8988T (cell line): ENCODE results near the gene NSD1.
"Not testable (repeated sequence)": the region's sequence is repeated elsewhere in the genome, so short reads cannot be mapped to it uniquely, and the experiment has no call there.

Source experiments
- DNase-seq: peaks from one replicate; pipeline ENCODE4 v3.0.0; 2011

The NSD1 gene

DNA sequence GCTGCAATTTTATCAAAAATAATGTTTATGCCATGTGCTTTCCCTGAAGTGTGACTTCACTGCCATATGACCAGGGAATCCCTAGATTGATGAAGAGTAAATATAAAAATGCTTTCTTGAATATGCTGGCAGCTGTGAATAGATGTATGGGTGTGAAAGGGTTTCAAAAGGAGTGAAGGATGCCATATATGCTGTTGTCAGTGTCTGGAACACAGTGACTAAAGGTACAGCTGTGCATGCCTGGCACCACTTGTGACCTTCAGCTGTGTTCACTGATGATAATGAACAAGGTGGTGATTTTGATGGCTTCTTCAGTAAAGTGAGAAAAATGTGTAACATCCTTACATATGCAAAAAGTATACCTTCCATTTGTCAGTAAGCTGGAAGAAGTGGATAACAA lies 100.2 kb downstream of the NSD1 start:
- DNase-seq, result no peak

DNA sequence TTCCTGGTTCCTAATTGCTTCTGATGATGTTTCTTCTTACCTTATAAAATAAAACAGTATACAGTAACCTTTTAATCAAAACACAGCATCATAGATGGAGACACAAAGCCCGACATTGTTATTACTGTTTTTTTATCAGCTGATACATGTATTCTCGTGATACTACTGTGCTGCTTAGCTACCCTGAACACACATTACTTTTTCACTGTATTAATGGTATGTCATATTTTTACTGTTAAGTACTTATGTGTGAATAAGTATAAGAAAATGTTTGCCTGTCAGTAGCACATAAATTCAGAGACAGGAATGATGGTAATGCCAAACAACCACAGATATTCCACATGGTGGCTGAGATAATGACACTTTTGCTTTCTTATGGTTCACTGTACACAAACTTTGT lies 101.3 kb downstream of the NSD1 start:
- no peak for DNase-seq

DNA sequence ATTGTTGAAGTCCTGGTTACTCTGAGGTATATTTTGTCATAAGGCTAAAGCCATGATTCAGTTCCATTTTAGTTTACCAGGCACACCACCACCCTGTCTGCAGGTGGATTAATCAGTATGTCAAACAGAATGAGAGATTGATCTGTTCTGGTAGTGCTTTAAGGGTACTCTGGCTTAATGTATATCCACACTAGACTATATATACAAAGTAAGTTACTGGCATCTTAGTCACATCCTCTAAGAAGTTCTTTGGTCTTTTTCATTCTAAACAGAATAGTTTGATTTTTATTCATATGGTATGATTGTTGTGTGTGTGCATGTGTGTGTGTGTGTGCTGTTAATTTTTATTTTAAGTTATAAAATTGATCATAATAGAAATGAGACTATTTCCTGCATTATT lies 108.2 kb downstream of the NSD1 start:
- DNase-seq, result no peak

DNA sequence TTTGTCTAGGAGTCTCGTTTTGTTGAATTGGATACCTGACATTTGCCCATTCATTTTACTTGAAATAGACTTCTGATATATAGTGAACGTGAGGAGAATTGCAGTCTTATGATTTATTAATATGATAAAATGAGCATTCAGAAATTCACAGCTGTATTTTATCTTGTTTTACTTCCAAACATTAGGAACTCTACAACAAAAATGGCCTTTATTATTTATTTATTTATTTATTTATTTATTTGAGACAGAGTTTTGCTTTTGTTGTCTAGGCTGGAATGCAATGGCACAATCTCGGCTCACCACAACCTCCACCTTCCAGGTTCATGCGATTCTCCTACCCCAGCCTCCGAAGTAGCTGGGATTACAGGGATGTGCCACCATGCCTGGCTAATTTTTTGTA lies 108.7 kb downstream of the NSD1 start:
- no peak for DNase-seq

DNA sequence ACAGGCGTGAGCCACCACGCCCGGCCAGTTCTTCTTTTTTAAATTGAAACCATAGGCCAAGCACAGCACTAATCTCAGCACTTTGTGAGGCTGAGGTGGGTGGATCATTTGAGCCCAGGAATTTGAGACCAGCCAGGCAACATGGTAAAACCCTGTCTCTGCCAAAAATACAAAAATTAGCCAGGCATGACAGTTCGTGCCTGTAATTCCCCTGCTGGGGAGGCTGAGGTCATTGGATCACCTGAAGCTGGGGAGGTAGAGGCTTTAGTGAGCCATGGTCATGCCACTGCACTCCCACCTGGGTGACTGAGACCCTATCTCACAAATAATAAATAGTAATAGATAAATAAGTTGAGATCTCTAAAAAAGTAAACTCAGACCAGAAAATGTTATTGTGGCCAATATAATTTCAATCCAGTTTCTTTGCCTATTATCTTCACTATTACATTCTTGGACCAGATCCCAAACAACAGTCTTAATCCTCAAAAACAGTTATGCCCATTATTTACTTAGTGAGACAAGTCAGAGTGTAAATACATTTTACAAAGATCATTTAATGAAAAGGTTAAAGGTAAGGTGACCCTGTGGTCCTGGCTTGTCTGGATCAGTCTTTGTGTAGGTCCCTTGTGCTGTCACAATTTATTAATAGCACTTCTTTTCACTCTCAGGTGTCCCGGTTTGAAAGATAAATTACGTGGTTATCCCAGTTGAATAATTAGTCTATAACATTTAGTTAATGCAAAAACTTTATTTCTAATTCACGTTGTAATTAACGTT lies 116.4 kb downstream of the NSD1 start:
- DNase-seq, result no peak

DNA sequence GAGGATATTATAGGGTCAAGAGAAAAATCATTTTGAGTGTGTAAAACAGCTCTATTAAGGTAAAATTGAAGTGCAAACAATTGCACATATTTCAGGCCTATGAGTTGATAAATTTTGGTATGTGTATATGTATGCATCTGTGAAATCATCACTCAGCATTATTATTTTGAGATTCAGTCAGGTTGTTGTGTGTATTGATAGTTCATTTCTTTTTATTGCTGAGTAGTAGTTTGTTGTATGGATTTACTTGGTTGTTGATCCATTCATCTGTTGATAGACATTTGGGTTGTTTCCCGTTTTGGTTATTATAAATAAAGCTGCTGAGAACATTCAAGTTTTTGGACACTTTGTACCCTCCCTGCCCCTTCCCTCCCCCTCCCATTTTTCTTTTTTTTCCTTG lies 119.7 kb downstream of the NSD1 start:
- DNase-seq, result no peak

DNA sequence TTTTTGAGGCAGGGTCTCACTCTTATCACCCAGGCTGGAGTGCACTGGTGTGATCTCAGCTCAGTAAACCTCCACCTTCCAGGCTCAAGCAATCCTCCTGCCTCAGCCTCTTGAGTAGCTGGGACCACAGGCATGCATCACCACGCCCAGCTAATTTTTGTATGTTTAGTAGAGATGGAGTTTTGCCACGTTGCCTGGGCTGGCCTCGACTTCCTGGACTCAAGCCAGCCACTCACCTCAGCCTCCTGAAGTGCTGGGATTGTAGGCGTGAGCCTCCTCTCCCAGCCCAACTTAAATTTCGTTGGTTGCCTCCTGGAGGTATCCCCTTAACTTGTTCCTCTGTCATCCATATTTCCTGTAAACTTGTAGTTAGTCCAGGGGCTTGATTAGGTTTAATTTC lies 122.7 kb downstream of the NSD1 start:
- DNase-seq, result no peak

DNA sequence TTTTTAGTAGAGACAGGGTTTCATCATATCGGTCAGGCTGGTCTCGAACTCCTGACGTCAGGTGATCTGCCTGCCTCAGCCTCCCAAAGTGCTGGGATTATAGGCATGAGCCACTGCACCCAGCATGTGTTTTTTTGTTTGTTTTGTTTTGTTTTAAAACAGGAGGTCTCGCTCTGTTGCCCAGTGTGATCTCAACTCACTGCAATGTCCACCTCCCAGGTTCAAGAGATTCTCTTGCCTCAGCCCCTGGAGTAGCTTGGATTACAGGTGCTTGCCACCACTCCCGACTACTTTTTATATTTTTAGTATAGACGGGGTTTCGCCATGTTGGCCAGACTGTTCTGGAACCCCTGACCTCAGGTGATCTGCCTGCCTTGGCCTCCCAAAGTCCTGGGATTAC lies 125.1 kb downstream of the NSD1 start:
- DNase-seq, result not testable (repeated sequence)

DNA sequence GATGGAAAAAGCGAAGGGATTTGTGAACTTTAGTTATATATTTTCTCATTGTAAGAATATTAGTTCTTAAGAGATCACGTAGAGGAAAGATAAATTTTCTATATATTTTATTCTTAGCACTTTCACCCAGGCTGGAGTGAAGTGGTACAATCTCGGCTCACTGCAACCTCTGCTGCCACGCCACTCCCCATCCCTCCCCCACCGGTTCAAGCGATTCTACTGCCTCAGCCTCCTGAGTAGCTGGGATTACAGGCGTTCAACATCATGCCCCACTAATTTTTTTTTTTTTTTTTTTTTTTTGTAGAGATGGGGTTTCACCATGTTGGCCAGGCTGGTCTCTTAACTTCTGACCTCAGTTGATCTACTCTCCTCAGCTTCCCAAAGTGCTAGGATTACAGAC lies 127.4 kb downstream of the NSD1 start:
- no peak for DNase-seq

DNA sequence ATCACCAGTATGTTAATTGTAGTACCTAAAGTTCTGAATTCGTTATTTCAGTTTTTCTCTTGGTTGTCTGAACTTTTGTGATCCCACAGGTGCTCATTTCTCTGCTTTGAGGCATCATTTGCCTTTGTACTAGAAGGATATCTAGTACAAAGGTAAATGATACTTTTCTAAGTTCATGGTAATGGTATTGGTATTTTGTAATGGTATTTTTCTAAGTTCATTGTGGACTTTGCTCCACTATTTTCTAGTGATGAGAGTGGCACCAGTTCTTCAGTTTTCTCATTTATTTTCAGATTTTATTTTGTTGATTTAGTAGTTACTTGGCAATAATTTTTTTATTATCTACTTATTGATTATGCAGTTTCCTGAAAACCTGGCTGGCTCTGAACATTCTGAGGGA lies 127.9 kb downstream of the NSD1 start:
- no peak for DNase-seq

DNA sequence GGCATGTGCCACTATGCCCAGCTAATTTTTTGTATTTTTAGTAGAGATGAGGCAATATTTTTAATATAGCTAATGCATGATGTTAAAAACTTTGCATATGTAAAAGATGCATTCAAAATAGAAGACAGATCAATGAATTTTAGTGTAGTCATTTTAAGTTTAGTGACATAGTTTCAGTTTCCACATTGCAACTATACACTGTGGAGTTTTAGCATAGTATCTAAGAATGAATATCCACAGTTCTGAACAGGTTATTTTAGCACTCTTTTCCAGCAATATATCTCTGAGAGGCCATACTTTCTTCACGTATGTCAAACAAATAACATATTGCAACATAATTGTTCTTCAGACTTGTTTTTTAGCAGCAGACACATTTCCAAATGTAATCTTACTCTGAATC lies 130.6 kb downstream of the NSD1 start:
- DNase-seq, result no peak

DNA sequence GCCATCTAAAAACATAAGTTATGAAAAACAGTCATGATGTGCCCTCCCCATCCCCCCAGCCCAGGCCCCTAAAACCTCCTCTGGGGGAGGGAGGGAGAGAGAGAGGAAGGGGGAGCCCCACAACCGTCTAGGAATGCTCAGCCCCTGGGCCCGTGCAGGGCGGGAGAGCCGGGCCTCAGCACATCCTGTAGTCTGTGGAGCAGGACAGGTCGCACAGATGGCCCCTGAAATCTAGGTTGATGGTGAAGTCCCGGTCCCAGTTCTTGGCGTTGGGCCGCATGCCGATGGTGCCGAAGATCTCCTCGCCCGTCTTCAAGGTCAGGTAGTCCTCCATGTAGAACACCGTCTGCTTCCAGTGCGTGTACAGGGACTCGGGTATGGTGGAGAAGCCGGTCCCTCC lies 131.8 kb downstream of the NSD1 start:
- no peak for DNase-seq

DNA sequence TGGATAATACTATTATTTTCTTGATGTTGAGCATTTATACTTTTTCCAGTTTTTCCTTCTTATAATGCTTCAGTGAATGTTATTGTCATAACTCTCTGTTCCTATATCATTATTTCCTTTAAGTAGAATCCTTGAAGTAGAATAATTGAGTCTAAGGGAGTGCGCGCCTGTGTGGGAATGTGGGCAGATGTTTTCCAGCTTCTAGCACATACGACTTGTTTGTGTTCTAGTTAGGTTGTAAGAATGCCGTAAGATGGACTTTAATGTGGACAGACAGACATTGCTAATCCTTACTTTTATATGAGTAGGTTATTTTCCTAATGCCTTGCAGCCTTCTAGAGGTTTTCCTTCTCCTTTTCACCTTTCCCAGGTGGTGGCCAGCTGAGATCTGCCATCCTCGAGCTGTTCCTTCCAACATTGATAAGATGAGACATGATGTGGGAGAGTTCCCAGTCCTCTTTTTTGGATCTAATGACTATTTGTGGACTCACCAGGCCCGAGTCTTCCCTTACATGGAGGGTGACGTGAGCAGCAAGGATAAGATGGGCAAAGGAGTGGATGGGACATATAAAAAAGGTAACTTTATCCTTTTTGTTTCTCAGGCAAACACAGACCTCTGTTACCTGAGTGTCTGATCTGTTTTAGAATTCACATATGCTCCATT lies 135.8 kb downstream of the NSD1 start:
- no peak for DNase-seq

DNA sequence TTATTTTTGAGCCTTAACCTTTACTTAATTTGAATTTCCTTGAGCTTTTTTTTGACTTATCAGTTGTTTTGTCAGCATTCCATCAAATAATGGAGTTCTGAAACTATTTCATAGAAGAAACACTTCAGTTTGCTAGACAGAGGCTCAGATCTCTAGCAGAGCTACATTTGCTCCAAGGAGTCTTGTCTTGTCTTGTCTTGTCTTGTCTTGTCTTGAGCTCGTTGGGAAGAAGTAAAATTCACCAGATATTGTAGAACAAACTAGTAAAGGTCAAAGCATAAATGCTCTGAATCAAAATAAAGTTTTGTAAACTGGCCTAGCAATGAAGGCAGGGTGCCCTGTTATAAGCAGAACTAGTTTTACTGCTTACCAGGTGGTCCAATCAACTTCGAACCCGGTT lies 136.4 kb downstream of the NSD1 start:
- no peak for DNase-seq

DNA sequence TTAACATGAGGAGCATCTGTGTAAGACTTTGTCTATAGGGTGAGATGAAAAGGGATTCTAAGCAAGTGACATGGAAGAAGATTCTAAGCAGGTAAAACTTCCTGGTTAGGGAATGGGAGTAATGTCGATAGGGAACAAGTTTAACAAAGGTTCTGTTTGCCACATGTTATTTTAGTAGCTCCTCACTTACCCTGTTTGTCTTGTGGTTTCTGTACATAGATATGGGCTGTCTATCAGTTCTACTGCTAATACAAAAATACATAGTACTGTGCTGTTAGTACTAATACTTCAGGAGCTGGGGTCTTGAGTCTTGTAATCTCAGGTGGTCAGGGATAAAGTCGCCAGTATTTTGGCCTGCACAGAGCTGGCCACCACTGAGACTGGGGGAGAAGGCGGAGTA lies 137.1 kb downstream of the NSD1 start:
- DNase-seq, result no peak

DNA sequence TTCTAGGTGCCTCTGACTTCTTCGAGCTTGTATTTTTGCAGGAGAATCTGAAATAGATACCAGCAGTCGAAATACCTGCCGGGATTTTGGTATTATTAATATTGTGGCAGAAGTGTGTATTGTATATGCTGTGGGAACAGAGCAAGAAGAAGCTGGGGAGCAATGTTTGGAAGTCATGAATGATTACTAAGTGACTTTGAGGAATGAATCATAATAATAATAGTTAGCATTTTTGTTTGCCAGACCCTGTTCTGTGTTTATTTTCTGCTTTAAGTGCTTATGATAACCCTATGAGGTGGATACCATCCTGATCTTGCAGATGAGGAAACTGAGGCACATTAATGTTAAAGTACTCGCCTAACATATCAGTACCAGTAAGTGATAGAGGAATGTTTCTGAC lies 137.5 kb downstream of the NSD1 start:
- DNase-seq, result no peak

DNA sequence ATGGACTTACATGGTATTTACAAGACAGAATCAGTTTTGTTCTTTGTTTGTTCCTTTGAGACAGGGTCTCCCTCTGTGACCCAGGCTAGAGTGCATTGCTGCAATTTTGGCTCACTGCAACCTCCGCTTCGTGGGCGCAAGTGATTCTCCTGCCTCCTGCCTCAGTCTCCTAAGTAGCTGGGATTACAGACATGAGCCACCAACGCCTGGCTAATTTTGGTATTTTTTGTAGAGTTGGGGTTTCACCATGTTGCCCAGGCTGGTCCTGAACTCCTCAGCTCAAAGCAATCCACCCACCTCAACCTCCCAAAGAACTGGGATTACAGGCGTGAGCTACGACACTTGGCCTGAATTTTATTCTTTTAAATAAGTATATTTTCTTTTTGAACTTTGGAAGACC lies 142.3 kb downstream of the NSD1 start:
- no peak for DNase-seq

DNA sequence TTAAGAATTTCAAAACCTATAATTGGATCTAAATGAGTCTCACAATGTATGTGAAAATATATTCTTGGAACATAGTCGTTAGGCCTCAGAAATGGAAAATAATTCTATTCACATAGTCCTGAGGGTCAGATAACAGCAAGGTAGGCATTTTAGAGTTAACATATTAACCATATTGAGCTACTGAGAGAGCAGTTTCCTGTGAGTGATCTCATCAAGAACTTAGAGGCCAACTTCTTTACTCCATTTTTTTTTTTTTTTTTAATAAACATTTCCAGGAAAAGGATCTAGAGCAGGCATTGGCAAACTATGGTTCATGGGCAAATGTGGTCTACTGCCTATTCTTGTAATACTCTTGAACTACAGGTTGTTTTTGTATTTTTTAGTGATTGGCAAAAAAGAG lies 143.3 kb downstream of the NSD1 start:
- DNase-seq, result no peak

DNA sequence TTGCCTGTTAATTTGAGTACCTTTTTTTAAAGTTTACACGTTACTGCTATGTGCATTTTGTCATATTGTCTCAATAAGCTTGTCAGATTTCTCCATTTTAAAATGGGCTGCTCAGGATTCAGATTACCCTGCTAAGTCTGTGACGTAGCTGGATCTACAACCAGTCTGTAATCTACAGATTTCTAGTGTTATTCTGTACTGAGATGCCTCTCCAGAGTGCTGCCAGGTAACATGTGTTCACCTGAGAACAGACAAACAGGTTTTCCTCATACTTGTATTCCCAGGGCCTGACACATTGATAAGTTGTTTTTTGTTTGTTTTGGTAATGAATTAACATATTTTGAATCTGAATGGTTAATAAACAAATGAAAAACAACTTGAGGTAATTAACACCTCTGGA lies 154.6 kb downstream of the NSD1 start:
- no peak for DNase-seq

DNA sequence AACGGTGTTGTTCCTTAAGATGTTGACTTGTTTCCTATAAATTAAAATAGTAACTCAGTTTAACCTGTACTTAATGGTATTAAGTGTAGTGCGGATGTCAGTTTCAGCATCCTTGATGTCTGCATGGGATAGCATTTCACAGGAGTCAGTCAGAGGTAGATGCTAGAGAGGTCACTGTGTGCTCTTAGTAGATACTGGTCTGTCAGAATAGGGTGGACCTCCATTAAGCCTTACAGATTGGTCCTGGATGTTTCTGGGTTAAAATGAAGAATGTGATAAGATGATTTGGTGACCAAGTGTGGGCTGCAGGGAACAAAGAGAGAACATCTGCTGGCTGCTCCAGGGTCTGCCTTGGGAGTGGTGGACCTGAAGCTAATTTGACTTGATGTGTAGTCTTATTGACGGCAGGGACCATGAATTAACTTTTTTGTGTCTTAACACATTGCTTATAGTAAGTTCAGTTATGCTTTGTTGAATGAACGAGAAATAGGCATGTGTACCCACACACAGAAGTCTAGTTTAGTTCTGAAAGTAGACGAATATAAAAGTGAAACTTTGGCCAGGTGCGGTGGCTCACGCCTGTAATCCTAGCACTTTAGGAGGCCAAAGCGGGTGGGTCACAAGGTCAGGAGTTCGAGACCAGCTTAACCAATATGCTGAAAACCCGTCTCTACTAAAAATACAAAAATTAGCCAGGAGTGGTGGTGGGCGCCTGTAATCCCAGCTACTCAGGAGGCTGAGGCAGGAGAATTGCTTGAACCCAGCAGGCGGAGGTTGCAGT lies 157.4 kb downstream of the NSD1 start:
- no peak for DNase-seq

DNA sequence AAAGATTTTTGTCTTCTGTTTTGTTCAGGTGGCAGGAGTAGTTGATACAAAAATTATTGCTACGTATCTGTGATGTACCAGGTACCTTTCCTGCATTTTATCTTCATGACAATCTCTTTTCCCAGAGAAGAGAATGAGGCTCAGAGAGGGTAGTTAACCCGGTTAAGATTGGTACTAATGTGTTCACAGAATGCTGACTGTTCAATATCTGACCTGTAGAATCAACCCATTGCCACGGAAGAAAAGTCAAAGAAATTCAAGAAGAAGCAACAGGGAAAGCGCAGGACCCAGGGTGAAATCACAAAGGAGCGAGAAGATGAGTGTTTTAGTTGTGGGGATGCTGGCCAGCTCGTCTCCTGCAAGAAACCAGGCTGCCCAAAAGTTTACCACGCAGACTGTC lies 158.2 kb downstream of the NSD1 start:
- no peak for DNase-seq

DNA sequence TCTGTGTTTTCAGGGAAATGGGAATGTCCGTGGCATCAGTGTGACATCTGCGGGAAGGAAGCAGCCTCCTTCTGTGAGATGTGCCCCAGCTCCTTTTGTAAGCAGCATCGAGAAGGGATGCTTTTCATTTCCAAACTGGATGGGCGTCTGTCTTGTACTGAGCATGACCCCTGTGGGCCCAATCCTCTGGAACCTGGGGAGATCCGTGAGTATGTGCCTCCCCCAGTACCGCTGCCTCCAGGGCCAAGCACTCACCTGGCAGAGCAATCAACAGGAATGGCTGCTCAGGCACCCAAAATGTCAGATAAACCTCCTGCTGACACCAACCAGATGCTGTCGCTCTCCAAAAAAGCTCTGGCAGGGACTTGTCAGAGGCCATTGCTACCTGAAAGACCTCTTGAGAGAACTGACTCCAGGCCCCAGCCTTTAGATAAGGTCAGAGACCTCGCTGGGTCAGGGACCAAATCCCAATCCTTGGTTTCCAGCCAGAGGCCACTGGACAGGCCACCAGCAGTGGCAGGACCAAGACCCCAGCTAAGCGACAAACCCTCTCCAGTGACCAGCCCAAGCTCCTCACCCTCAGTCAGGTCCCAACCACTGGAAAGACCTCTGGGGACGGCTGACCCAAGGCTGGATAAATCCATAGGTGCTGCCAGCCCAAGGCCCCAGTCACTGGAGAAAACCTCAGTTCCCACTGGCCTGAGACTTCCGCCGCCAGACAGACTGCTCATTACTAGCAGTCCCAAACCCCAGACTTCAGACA lies 160.4 kb downstream of the NSD1 start:
- DNase-seq, result no peak

DNA sequence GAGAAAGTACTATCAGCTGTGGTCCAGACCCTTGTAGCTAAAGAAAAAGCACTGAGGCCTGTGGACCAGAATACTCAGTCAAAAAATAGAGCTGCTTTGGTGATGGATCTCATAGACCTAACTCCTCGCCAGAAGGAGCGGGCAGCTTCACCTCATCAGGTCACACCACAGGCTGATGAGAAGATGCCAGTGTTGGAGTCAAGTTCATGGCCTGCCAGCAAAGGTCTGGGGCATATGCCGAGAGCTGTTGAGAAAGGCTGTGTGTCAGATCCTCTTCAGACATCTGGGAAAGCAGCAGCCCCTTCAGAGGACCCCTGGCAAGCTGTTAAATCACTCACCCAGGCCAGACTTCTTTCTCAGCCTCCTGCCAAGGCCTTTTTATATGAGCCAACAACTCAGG lies 161.1 kb downstream of the NSD1 start:
- DNase-seq, result no peak
